Tibial nerve (tissue), 4 donors: ENCODE results near the gene KRABD2.

Source experiments
- EP300 ChIP-seq, 2 donors: sonication (generic); formaldehyde crosslinking; IDR thresholded peaks; one replicate each; pipeline ENCODE4 v1.6.1; 2017; ENCODE audit warnings: antibody characterized with exemption in 2 of 2, mild to moderate bottlenecking in 1 of 2
- POLR2A ChIP-seq, 2 donors: fragments of 450-650 bp; IDR thresholded peaks; one replicate each; pipeline ENCODE4 v1.6.1; 2017; ENCODE audit warnings: antibody characterized with exemption in 2 of 2, mild to moderate bottlenecking in 2 of 2, moderate library complexity in 2 of 2
- TF ChIP-seq, protein P1 (sequence below), 5 experiments: fragments of 200-600 bp in 3 of 5; fragments of 450-650 bp in 2 of 5; sonication (generic) in 3 of 5; IDR thresholded peaks; one replicate each; pipeline ENCODE4 v1.5.1; 2016 to 2019; ENCODE audit warnings: antibody characterized with exemption in 5 of 5, mild to moderate bottlenecking in 3 of 5, moderate library complexity in 2 of 5

GRCh38 chr17:8384801-8385378 lies 8.4 kb upstream of the KRABD2 start:
- TF ChIP-seq, protein P1, sequence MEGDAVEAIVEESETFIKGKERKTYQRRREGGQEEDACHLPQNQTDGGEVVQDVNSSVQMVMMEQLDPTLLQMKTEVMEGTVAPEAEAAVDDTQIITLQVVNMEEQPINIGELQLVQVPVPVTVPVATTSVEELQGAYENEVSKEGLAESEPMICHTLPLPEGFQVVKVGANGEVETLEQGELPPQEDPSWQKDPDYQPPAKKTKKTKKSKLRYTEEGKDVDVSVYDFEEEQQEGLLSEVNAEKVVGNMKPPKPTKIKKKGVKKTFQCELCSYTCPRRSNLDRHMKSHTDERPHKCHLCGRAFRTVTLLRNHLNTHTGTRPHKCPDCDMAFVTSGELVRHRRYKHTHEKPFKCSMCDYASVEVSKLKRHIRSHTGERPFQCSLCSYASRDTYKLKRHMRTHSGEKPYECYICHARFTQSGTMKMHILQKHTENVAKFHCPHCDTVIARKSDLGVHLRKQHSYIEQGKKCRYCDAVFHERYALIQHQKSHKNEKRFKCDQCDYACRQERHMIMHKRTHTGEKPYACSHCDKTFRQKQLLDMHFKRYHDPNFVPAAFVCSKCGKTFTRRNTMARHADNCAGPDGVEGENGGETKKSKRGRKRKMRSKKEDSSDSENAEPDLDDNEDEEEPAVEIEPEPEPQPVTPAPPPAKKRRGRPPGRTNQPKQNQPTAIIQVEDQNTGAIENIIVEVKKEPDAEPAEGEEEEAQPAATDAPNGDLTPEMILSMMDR (IDR thresholded peaks at IDR 0.05), result no peak
- TF ChIP-seq POLR2A (IDR thresholded peaks at IDR 0.05) (no peak), EP300 (IDR thresholded peaks at IDR 0.05) (no peak)
